ENCODE data around the gene BOD1.
A peak's percentile ranks its signal among the peaks of the same experiment; 100 is the strongest.

Gene BOD1

GRCh38 chr5:173620784-173621183, 4.3 kb upstream of the BOD1 start:
- TF ChIP-seq, protein P1, sequence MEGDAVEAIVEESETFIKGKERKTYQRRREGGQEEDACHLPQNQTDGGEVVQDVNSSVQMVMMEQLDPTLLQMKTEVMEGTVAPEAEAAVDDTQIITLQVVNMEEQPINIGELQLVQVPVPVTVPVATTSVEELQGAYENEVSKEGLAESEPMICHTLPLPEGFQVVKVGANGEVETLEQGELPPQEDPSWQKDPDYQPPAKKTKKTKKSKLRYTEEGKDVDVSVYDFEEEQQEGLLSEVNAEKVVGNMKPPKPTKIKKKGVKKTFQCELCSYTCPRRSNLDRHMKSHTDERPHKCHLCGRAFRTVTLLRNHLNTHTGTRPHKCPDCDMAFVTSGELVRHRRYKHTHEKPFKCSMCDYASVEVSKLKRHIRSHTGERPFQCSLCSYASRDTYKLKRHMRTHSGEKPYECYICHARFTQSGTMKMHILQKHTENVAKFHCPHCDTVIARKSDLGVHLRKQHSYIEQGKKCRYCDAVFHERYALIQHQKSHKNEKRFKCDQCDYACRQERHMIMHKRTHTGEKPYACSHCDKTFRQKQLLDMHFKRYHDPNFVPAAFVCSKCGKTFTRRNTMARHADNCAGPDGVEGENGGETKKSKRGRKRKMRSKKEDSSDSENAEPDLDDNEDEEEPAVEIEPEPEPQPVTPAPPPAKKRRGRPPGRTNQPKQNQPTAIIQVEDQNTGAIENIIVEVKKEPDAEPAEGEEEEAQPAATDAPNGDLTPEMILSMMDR (IDR thresholded peaks at IDR 0.05; ENCODE audit: low read depth, low read length) = no peak
- no peak overlapping the region for H3K4me3 ChIP-seq (replicated peaks in 1 of 2; ENCODE audit: low read depth in 2 of 2, low read length in 2 of 2)
- DNase-seq (ENCODE audit: low read depth in 2 of 2) = no peak

GRCh38 chr5:173618927-173619519, 2.6 kb upstream of the BOD1 start:
- DNase-seq (ENCODE audit: low read depth in 2 of 2) = peak; percentile 70 to 73
- TF ChIP-seq, protein P1 (IDR thresholded peaks at IDR 0.05; ENCODE audit: low read depth, low read length) = peak; percentile 68
- H3K4me3 ChIP-seq (replicated peaks in 1 of 2; ENCODE audit: low read depth in 2 of 2, low read length in 2 of 2) = no peak overlapping the region

DNA sequence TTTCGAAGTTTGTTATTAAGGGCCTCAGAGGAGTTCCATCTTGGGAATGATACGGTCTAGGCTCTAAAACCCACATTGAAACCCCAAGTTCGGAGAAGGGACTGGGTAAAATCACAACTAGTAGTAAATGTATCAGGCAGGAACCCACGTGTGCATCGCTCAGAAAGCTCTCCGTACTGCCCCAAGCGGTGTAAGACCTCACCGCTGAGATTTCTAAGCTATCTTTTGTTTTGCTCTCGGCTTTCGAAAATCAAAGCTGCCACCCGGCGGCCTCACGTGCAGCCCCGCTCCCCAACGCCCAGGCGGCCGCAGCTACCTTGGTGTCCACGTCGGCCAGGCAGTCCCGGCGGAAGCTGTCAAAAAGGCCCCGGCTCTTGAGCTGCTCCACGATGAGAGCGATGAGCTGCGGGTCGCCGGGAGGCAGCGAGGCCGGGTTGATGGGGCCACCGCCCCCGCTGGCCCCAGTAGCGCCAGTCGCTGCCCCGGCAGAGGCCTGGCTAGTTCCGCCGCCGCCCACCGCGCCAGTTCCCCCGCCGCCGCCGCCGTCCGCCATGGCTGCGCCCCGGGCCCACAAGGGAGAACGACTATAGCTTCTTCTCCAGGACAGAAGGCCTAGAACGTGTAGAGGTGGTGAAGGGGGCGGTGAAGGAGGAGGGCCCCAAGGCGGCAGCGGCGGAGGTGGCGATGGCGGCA, 420 bp downstream of the BOD1 start:
- TF ChIP-seq, protein P1 (IDR thresholded peaks at IDR 0.05; ENCODE audit: low read depth, low read length) = peak; percentile 71
- H3K4me3 ChIP-seq (replicated peaks in 1 of 2; ENCODE audit: low read depth in 2 of 2, low read length in 2 of 2) = peak overlapping the region; percentile 81 to 91
- peak; percentile 80 to 81 for DNase-seq (ENCODE audit: low read depth in 2 of 2)

DNA sequence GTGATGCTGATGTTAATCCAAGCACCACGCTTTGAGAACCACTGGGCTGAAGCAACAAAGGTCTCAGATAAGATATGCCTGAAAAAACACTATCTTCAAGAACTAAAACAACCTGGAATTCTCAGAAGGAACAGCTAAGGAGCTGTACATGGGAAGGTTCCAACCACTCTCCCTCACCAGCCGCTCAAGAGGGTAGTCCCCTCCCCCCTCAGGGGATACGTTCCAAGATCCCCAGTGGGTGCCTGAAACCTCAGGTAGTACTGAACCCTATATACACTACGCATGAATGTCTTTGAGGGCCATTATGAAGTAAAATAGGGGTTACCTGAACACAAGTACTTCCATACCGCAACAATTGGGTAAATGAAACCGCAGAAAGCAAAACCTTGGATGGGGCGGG, 1.9 kb downstream of the BOD1 start:
- peak overlapping the region in 1 of 2 donors; percentile 91 for H3K4me3 ChIP-seq (replicated peaks in 1 of 2; ENCODE audit: low read depth in 2 of 2, low read length in 2 of 2)
- DNase-seq (ENCODE audit: low read depth in 2 of 2) = no peak
- TF ChIP-seq, protein P1 (IDR thresholded peaks at IDR 0.05; ENCODE audit: low read depth, low read length) = no peak

DNA sequence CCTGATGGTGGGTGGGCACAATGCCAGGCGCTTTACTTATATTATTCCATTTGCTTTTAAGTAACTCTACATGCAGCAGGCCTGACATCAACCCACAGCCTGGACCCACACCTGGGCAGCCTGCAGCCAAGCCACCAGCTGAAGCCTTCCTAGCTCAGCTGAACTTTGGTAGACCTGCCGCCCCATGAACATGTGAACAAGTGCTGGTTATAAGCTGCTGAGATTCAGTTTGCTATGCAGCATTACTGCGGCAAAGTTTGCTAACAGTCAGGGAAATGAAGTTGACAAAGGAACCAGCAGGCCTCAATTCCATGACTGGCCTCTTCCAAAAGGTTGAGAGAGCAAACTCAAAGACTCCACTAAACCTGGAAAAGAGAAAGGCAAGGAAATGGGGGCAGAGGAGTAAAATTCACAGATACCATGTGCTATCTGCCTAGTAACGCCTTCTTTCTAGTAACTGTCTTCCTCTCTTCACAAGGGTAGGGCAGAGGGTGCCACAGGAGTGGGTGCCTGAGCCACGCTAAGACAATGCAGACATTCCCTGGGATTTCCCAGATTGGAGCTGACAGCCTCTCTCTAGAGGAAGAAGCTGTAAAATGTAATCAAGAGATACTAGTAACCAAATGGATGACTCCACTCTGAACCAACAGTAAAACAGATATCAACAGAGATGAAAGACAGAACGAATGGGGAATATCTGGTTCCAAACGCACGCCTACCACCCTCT, 2.9 kb downstream of the BOD1 start:
- TF ChIP-seq, protein P1 (IDR thresholded peaks at IDR 0.05; ENCODE audit: low read depth, low read length) = no peak
- H3K4me3 ChIP-seq (replicated peaks in 1 of 2; ENCODE audit: low read depth in 2 of 2, low read length in 2 of 2) = no peak overlapping the region
- DNase-seq (ENCODE audit: low read depth in 2 of 2) = no peak

DNA sequence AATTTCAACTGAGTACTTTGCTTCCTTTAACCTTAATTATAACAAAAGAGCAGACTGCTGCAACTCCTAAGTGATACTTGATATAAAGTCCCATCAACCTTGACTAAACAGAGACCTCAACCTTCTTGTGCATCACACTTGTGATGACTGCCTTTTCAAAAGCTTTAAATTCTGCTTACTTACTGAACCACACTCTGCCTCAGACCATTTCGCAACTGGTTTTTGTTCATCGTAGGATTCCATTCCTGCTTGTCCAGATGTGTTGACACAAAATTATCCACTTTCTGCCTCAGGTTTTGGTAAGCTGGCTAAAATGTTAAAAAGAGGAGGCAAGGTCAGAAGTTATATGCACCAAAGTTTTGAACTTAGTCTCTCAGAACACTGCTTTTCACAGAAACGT, 3.5 kb downstream of the BOD1 start:
- no peak overlapping the region for H3K4me3 ChIP-seq (replicated peaks in 1 of 2; ENCODE audit: low read depth in 2 of 2, low read length in 2 of 2)
- TF ChIP-seq, protein P1 (IDR thresholded peaks at IDR 0.05; ENCODE audit: low read depth, low read length) = no peak
- peak; percentile 49 to 57 for DNase-seq (ENCODE audit: low read depth in 2 of 2)
